GM12892 (cell line): Measurements from ENCODE around the gene TNS3.

Source experiments
- DNase-seq: peaks from one replicate; pipeline ENCODE4 v3.0.0; 2011; ENCODE audit not compliant: insufficient read length
- FAIRE-seq: peaks from 2 replicates; lab custom pipeline; 2011; peaks lifted over from hg19 to GRCh38; lab: Jason Lieb, UNC
- POLR2A ChIP-seq: IDR thresholded peaks from 2 replicates; pipeline ENCODE4 v1.6.1; 2011; ENCODE audit warnings: low read depth, low read length, control low read depth
- POLR2AphosphoS5 ChIP-seq: IDR thresholded peaks from 2 replicates; pipeline ENCODE4 v1.6.1; 2011; ENCODE audit warnings: low read depth, low read length, control low read depth
- TAF1 ChIP-seq: IDR thresholded peaks from 2 replicates; pipeline ENCODE4 v1.6.1; 2011; ENCODE audit warnings: low read depth, mild to moderate bottlenecking, control low read depth, low read length, borderline replicate concordance

Gene TNS3

DNA sequence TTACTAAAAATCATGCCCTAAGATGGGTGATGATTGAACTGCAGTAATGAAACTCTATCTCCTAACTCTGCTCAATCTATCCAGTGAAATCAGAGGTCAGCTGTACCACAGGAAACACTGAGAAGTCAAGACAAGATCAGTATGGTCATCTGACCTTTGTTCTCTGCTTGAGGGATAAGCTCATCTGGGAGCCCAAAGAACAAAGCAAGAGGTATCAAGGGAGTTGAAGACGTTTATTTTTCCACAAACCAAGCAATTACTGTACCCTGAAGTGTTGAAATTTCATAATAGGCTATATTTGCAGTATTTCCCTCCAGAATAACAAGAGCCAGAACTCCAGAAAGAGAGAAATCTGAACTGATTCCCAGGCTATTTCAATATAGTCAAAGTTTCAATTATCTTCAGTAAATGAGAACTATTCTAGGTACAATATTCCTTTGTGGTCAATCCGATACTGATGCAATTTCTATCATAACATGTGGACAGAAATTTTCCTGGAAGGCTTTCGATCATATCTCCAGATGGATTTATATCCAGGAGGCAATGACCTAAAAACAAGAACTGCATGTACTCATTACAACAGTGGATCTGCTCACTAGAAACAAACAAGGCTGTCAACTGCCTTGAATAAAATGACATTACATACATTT, 345.3 kb downstream of the TNS3 start:
- no peak for DNase-seq
- FAIRE-seq: no peak
- TF ChIP-seq TAF1 (no peak), POLR2A (no peak), POLR2AphosphoS5 (no peak)

DNA sequence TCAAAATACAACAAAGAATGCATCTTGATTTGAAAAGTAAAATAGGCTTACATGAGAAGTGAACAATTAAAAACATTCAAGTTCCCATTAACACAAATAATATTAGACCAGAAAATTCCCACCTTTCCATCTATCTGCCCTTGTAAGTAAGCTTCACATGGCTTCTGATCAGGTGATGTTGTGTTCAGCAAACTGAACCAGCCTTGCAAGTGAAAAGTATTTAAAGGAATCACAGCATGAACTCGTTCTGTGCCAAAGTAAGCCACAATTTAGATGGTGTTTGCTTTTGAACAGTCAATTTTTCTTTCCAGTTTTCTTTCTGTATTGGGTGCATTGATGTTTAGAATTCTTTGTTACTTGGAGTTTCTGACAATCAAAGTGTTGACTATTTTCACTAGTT, 347.9 kb downstream of the TNS3 start:
- TF ChIP-seq TAF1: no peak
- no peak for TF ChIP-seq POLR2AphosphoS5
- TF ChIP-seq POLR2A: no peak
- FAIRE-seq (no peak), DNase-seq (no peak)

GRCh38 chr7:47232751-47233412, 349.0 kb downstream of the TNS3 start:
- FAIRE-seq: no peak
- no peak for TF ChIP-seq TAF1
- TF ChIP-seq POLR2A: no peak
- no peak for TF ChIP-seq POLR2AphosphoS5
- DNase-seq: no peak

GRCh38 chr7:47231627-47232026, 350.3 kb downstream of the TNS3 start:
- DNase-seq (no peak), FAIRE-seq (no peak)
- TF ChIP-seq POLR2A (no peak), TAF1 (no peak), POLR2AphosphoS5 (no peak)

- FAIRE-seq: no peak
- TF ChIP-seq POLR2AphosphoS5 (no peak), TAF1 (no peak), POLR2A (no peak)
- no peak for DNase-seq
Measured at GRCh38 chr7:47231032-47231431, 350.9 kb downstream of the TNS3 start.

DNA sequence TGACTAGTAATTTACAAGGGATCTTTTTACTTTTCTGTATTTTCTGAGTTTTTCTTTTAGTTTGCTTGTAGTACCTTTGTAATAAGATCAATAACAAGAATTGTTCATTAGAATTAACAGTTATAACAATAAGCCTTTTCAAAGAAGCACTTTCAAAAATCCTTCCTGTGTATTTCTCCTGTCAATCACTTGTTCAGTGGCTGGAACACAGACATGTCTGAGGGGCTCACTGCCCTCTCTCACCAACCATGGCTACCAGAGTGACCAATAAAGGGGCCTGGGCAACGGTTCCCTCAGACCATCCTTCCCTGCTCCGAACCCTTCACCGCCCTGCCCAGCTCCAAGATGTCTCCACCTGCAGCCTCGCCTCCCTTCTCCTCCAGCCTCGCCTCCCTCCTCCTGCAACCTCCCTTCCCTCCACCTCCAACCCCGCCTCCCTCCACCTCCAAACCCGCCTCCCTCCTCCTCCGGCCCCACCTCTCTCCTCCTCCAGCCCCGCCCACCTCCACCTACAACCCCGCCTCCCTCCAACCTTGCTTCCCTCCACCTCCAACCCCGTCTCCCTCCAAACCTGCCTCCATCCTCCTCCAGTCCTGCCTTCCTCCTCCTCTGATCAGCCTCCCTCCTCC, 353.4 kb downstream of the TNS3 start:
- DNase-seq (no peak), FAIRE-seq (no peak)

GRCh38 chr7:47227762-47228177, 354.1 kb downstream of the TNS3 start:
- TF ChIP-seq POLR2A (no peak), POLR2AphosphoS5 (no peak), TAF1 (no peak)
- no peak for DNase-seq
- FAIRE-seq: no peak

More for the DNA sequence above, 353.4 kb downstream of the TNS3 start:
- TF ChIP-seq TAF1: no peak
- no peak for TF ChIP-seq POLR2A
- no peak for TF ChIP-seq POLR2AphosphoS5

DNA sequence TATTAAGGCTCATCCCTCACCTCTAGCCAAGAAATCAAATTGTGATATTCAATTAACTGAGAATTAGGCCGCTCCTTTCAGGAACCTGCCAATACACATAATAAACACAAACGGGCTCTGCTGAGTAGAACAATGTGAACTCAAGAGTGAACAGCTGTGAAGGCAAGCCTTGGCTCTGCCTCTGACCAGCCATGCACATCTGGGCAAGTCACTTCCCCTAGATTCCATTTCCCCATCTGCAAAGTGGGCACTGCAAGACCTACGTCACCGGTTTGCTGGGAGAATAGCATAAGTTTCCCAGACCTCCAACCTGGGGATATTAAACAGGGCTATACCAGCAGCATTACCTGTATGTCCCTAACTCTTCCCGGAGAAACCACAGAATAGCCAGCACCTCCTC, 355.2 kb downstream of the TNS3 start:
- TF ChIP-seq POLR2A: no peak
- TF ChIP-seq TAF1: no peak
- TF ChIP-seq POLR2AphosphoS5: no peak
- FAIRE-seq (no peak), DNase-seq (no peak)

DNA sequence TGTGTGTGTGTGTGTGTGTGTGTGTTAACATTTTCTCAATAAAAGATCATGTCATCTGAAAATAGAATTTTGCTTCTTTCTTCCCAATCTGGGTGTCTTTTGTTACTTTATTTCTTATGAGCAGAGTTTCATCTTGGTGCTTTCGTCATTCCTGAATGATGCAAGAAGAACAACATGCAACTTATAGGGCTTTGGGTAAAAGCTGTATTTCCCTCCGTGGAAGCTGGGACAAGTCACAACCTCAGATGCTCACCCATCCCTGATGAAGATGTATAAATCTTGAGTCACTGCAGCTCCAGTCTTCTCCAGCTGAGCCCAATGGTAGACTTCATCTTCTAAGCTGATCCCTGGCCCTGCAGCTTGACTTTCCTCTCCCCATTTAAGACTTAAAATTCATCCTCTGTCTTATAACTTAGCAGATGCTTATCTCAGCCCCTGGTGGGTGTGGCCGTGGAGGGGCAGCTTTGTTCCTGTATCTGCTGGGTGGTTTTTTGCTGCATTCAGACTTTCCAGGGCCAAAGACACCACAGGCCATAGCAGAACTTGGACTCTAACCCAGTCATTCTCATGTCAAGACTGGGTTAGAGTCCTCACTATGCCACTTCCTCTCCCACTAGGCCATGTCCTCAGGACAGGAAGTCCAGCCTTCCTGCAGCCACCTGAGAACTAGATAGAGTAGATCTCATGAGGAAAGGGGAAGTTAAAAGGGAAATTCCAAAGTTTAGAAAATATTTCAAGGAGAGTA, 356.4 kb downstream of the TNS3 start:
- DNase-seq: no peak
- peak; percentile 67 for FAIRE-seq
- TF ChIP-seq POLR2AphosphoS5: no peak
- TF ChIP-seq TAF1: no peak
- TF ChIP-seq POLR2A: no peak
